ENCODE measurements around the gene FLAD1.

Gene FLAD1

GRCh38 chr1:155001675-155002463 is 18.7 kb downstream of the FLAD1 start (continued):
- TF ChIP-seq ZNF132 (tag by site-specific recombination; IDR thresholded peaks at IDR 0.05; ENCODE audit: borderline replicate concordance) (no peak), KLF17 (tag by site-specific recombination; IDR thresholded peaks at IDR 0.05) (peak; percentile 23), BCL11B (tag by site-specific recombination; IDR thresholded peaks at IDR 0.05; ENCODE audit: low read depth) (peak; percentile 95), ZNF518A (tag by site-specific recombination; conservative IDR thresholded peaks at IDR 0.05; ENCODE audit: low read depth) (no peak), ZSCAN5A (tag by site-specific recombination; IDR thresholded peaks at IDR 0.05) (peak; percentile 80; the same call in 1 of the 2 replicates), ZNF335 (tag by site-specific recombination; conservative IDR thresholded peaks at IDR 0.05) (peak; percentile 81), ZNF626 (tag by site-specific recombination; IDR thresholded peaks at IDR 0.05) (no peak), ZNF2 (tag by site-specific recombination; IDR thresholded peaks at IDR 0.05) (no peak), ZNF37A (tag by site-specific recombination; IDR thresholded peaks at IDR 0.05) (peak; percentile 73; the same call in 1 of the 2 replicates), ZNF112 (tag by site-specific recombination; IDR thresholded peaks at IDR 0.05) (no peak), ZNF366 (tag by site-specific recombination; conservative IDR thresholded peaks at IDR 0.05) (peak; percentile 98), ZNF585B (tag by site-specific recombination; IDR thresholded peaks at IDR 0.05) (no peak), ZNF544 (tag by site-specific recombination; IDR thresholded peaks at IDR 0.05) (no peak), ZNF792 (tag by site-specific recombination; IDR thresholded peaks at IDR 0.05) (peak; percentile 73; the same call in 1 of the 2 replicates), ZNF280D (tag by site-specific recombination; IDR thresholded peaks at IDR 0.05) (peak; percentile 88), ZBTB7A (tag by site-specific recombination; IDR thresholded peaks at IDR 0.05; ENCODE audit: low read depth) (peak; percentile 94), ZBTB10 (tag by site-specific recombination; IDR thresholded peaks at IDR 0.05) (peak; percentile 96), CTCF (tag by site-specific recombination; IDR thresholded peaks at IDR 0.05) (peak; percentile 95), ZNF157 (tag by site-specific recombination; IDR thresholded peaks at IDR 0.05) (no peak), BCL11A (tag by site-specific recombination; IDR thresholded peaks at IDR 0.05; ENCODE audit: low read depth) (peak; percentile 94), KLF10 (tag by site-specific recombination; IDR thresholded peaks at IDR 0.05) (peak; percentile 76), ZSCAN23 (tag by site-specific recombination; IDR thresholded peaks at IDR 0.05) (peak; percentile 82), ZNF514 (tag by site-specific recombination; IDR thresholded peaks at IDR 0.05) (no peak), ZSCAN30 (tag by site-specific recombination; IDR thresholded peaks at IDR 0.05) (peak; percentile 58; the same call in 1 of the 2 replicates)

Measured in HEK293 (cell line).